MM.1S (cell line): Measurements from ENCODE around the gene WNK1.

Experiments used
- CTCF ChIP-seq: fragments of 300-600 bp; sonication (generic); IDR thresholded peaks from 2 replicates; pipeline ENCODE4 v1.5.1; 2016; ENCODE audit warnings: antibody characterized with exemption, low read length, mixed read lengths
- EZH2phosphoT487 ChIP-seq: fragments of 300-600 bp; sonication (generic); IDR thresholded peaks from 2 replicates; pipeline ENCODE4 v1.6.1; 2018; ENCODE audit warnings: antibody characterized with exemption, low read length

- TF ChIP-seq CTCF (no peak), EZH2phosphoT487 (no peak)
Observed at GRCh38 chr12:931060-931459, 178.7 kb downstream of the WNK1 start.
